GM21619 (cell line): ENCODE results near the gene CD82.

Experiments used
- ATAC-seq: cut with Tn5 transposase; IDR thresholded peaks from one replicate; pipeline ENCODE4 v1.9.1; 2021; ENCODE audit not compliant: unreplicated experiment

The CD82 gene

DNA sequence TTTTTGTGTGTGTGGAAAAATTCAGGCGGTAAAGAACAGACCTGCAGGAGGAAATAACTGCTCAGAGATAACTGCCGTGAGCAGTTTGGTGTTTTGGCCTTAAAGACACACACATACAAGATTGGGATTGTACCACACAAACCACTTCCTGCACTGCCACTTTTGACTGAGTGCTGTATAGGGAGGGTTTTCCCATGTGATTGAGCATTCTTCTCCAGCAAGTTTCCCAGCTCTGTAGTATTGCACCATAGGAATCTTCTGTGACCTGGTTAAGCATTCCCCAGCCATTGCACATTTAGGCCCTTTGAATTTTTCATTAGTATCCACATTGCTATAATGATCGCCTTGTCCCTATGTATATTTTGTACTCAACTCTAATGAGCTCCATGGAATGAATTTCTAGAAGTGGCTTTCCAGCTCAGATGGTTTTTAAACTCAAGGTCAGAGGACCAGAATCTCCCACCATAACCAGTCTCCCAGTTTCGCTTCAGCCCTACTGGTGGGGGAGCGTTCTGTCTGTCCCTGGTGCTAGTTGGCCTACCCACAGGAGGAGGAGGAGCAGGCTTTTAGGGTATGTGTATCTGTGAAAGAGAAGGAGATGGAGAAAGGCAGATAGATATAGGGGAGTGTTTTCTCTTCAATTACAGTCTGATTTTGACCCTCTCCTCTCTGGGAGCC lies 9.3 kb downstream of the CD82 start:
- no peak for ATAC-seq

- no peak for ATAC-seq
Measured at GRCh38 chr11:44575288-44575672, 9.8 kb downstream of the CD82 start.

- ATAC-seq: no peak
Measured at GRCh38 chr11:44575962-44576361, 10.5 kb downstream of the CD82 start.

DNA sequence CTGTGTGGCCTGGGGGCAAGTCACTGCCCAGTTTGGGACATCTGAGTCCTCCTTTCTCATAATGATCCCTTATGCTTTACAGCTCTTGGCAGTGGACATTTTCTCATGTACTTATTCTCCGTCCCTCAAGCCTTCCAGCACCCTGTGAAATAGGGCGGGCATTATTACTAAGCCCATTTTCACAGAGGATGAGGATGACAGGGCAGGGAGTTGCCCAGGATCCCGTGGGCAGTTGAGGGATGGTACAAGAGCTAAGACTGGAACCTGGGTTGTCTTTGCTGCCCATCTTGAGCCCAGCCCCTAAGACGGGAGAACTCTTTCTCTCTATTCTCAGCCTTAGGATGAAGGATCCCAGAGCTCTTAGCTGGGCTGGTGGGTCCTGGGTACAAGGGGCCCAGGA lies 11.2 kb downstream of the CD82 start:
- ATAC-seq: no peak

DNA sequence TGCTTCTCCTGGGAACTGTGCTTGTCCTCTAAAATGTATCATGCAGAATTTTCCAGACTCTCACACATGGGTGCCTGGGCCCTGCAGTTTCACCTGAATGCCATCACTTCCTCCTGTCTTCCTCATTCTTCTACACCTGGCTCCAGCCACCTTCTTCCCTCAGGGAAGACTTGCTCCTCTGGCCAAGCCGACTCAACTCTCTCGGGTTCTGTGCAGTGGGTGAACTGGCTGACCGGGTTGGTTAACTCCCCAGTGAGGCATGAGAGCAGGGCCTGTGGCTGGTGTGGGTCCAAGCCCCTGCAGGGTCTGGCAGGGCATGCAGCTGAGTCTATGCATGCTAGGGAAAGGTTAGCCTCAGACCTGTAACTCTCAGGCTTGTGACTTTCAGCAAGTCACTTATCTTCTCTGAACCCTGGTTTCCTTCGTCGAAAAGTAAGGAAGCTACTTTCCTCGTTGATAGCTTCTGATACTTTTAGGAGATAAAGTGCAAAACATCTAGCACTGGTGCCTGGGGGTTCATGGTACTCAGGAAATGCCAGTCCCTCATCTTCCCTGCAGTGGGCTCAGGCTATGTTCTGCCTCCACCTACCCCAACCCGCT lies 11.9 kb downstream of the CD82 start:
- no peak for ATAC-seq

- ATAC-seq: peak; percentile 36
Measured at GRCh38 chr11:44578279-44578678, 12.8 kb downstream of the CD82 start.

GRCh38 chr11:44579302-44579761 lies 13.9 kb downstream of the CD82 start:
- no peak for ATAC-seq

GRCh38 chr11:44580701-44581100 lies 15.2 kb downstream of the CD82 start:
- no peak for ATAC-seq

DNA sequence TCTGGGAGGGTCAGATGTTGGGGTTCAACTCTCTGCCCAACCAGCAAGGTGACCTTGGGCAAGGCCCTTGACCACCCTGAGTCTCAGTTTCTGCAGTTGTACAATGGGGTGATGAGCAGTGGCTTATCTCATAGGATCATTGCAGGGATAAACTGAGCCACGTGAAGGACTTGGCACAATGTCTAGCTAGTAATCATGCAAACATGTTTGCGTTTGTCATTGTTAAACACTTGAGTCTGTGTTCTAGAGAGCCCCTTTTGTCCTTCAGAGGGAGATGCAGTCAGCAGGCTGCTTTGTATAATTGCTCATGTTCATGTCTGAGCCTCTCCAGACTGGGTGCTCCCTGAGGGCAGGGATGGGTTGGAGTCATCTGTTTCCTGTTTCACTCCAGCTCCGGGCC lies 15.8 kb downstream of the CD82 start:
- no peak for ATAC-seq

- no peak for ATAC-seq
Measured at GRCh38 chr11:44582641-44583352, 17.3 kb downstream of the CD82 start.

GRCh38 chr11:44583353-44583669 lies 17.8 kb downstream of the CD82 start:
- no peak for ATAC-seq

GRCh38 chr11:44585421-44585820 lies 20.0 kb downstream of the CD82 start:
- no peak for ATAC-seq

- ATAC-seq: no peak
Measured at GRCh38 chr11:44589301-44589700, 23.8 kb downstream of the CD82 start.

GRCh38 chr11:44590769-44591168 lies 25.3 kb downstream of the CD82 start:
- ATAC-seq: no peak

GRCh38 chr11:44591557-44591956 lies 26.1 kb downstream of the CD82 start:
- ATAC-seq: no peak

DNA sequence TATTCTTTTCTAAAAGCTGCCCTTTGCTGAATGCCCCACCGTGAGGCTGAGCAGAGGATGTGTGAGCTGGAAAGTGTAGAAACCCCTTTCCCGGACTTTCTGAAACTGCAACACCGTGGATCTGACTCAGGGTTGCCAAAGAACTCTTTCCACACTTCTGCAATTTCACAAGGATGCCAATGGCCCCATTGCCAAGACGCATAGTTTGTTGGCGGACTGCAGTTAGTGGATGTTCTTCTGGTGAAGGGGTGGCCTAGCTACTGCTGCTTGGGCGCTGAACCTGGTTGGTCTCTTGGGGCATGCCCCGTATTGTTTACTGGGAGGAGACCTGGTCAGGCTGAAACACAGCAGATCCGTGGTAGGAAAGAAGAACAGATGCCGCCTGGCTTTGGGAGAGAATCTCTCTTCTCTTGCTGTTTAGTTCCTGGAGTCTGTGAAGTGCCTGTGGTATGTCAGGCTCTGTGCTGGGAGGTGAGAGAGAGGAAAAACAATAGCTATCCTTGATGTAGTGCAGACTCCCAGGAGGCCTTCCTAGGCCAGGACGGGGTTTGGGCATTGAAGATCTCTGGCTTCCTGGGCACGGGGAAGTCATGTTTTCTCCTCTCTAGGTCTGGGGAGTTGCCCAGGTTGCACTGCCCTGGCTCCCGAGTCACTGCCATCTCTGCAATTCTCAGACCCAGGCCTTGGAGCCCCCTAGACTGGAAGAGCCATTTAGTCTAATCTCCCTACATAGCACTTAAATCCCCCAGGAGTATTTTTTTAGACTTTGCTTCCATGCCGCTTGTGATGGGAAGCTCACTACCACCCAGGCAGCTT lies 26.9 kb downstream of the CD82 start:
- no peak for ATAC-seq

GRCh38 chr11:44593251-44593650 lies 27.8 kb downstream of the CD82 start:
- no peak for ATAC-seq

- ATAC-seq: no peak
Measured at GRCh38 chr11:44595006-44595405, 29.5 kb downstream of the CD82 start.

- ATAC-seq: no peak
Measured at GRCh38 chr11:44595964-44596381, 30.5 kb downstream of the CD82 start.

GRCh38 chr11:44596525-44597276 lies 31.2 kb downstream of the CD82 start:
- ATAC-seq: peak; percentile 32
